Measurements from ENCODE around the gene ACAA2.
"Not testable (repeated sequence)": the region's sequence is repeated elsewhere in the genome, so short reads cannot be mapped to it uniquely, and the experiment has no call there.

The ACAA2 gene

DNA sequence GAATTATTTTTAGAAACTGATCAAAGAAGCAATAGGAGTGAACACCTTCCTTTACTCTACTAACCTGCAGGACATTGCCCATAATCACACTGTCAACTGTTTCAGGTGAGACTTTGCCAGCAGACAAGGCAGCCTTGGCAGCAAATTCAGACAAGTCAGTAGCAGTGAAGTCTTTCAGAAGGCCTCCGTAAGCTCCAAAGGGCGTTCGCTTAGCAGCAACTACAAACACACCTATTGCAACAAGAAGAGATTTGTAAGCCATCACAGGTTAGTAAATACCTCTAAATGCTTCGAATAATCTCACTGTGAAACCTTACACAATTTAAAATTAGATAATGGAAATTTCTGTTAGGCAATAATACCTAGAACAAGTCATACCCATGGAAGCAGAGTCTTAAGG lies 10.7 kb downstream of the ACAA2 start:
- POLR2A ChIA-PET = no interaction called here
- CTCF ChIA-PET = no interaction called here
- no peak for DNase-seq (ENCODE audit: extremely low spot score)
- TF ChIP-seq, protein P1, sequence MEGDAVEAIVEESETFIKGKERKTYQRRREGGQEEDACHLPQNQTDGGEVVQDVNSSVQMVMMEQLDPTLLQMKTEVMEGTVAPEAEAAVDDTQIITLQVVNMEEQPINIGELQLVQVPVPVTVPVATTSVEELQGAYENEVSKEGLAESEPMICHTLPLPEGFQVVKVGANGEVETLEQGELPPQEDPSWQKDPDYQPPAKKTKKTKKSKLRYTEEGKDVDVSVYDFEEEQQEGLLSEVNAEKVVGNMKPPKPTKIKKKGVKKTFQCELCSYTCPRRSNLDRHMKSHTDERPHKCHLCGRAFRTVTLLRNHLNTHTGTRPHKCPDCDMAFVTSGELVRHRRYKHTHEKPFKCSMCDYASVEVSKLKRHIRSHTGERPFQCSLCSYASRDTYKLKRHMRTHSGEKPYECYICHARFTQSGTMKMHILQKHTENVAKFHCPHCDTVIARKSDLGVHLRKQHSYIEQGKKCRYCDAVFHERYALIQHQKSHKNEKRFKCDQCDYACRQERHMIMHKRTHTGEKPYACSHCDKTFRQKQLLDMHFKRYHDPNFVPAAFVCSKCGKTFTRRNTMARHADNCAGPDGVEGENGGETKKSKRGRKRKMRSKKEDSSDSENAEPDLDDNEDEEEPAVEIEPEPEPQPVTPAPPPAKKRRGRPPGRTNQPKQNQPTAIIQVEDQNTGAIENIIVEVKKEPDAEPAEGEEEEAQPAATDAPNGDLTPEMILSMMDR (IDR thresholded peaks at IDR 0.05; ENCODE audit: control extremely low read depth, extremely low read depth, low read depth, missing control alignments) = no peak

DNA sequence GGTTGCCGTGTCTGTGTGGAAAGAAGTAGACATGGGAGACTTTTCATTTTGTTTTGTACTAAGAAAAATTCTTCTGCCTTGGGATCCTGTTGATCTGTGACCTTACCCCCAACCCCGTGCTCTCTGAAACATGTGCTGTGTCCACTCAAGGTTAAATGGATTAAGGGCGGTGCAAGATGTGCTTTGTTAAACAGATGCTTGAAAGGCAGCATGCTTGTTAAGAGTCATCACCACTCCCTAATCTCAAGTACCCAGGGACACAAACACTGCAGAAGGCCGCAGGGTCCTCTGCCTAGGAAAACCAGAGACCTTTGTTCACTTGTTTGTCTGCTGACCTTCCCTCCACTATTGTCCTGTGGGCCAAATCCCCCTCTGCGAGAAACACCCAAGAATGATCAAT lies 12.8 kb downstream of the ACAA2 start:
- POLR2A ChIA-PET; DNase-seq (ENCODE audit: extremely low spot score); CTCF ChIA-PET: not testable (repeated sequence)

DNA sequence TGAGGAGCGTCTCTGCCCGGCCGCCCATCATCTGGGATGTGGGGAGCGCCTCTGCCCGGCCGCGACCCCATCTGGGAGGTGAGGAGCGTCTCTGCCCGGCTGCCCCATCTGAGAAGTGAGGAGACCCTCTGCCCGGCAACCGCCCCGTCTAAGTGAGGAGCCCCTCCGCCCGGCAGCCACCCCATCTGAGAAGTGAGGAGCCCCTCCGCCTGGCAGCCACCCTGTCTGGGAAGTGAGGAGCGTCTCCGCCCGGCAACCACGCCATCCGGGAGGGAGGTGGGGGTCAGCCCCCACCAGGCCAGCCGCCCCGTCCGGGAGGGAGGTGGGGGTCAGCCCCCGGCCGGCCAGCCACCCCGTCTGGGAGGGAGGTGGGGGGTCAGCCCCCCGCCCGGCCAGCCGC lies 13.5 kb downstream of the ACAA2 start:
- CTCF ChIA-PET; DNase-seq (ENCODE audit: extremely low spot score); POLR2A ChIA-PET: not testable (repeated sequence)

DNA sequence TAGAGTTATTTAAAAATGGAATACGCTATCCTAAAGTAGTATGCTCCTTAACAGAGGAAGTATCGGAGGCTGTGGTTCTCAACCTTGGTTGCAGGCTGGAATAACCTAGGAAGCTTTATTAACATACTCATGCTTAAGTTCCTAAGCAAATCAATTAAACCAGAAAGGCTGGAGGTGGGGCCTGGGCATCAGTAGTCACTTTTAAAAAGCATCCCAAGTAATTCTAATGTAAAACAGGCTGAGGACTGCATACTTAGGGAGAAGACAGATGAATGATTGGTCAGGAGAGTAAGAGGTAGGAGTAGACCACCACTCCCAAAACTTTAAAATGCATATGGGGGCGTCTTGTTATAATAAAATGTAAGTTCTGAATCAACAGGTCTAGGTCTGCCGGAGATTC lies 15.3 kb downstream of the ACAA2 start:
- TF ChIP-seq, protein P1 (IDR thresholded peaks at IDR 0.05; ENCODE audit: control extremely low read depth, extremely low read depth, low read depth, missing control alignments) = no peak
- ChIA-PET CTCF (interaction anchor here (1.4 kb wide), 1 partner anchor 43 kb away, joined by 4 read pairs; no protein-coding TSS in a partner anchor), POLR2A (no interaction called here)
- DNase-seq (ENCODE audit: extremely low spot score) = no peak

DNA sequence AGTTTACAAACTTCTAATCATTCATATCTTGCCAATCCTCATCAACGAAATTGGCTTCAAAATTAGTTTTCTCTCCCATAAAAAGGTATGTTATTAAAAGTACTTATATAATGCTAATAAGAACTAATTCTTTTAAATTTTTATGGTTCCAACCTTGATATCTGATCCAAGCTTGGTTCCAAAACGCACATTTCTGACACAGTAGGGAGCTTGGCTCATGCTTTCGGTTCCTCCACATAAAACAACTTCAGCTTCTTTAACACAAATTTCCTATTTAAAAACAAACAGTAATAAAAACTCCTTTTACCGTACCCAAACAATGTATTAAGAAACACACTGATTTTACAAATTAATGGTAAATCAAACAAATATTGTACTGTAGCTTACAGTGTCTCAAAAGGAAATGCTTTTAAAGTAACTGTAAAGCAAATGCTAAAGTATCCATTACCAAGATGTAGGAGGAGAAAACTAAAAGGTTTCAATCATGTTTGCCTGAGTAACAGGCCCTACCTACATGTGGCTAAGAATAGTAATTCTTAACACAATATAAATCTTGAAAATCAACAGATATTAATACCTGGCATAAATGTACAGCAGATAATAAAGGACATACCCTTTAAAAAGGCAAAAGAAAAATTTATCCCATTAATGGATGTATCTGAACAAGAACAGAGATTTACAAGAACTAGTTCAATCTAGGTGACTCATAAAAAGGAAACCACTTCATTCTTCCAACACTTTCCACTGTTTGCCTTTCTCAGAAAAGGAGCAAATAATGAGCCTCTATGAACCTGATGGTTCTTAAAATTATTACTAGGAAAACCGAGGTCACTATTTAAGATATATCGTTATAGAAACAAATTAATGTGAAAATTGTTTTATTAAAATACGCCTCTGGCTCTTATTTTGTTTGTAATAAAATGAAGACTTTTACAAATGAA lies 17.5 kb downstream of the ACAA2 start:
- CTCF ChIA-PET = interaction anchor here (0.9 to 1.4 kb wide), 3 partner anchors 11 to 63 kb away, joined by 3 read pairs; no protein-coding TSS in a partner anchor
- TF ChIP-seq, protein P1 (IDR thresholded peaks at IDR 0.05; ENCODE audit: control extremely low read depth, extremely low read depth, low read depth, missing control alignments) = no peak
- POLR2A ChIA-PET = no interaction called here
- no peak for DNase-seq (ENCODE audit: extremely low spot score)

DNA sequence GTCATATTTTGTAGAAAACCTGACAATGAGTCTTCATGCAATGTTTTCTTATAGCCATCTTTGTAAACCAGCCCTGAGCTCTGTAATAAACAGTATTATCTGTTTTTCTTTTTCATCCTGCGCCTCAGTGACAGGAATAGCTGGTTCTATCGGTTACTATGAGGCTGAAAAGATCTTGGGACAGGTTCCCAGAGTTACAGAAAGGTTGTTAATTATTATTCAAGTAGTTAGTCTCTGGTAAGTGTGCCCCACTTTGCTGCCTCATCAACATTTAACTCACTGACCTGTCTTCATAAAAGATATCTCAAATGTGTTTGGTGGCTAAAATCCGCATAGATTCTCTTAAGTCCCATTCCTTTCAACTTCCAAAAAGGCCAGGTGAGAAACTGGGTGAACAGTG lies 18.6 kb downstream of the ACAA2 start:
- CTCF ChIA-PET = interaction anchor here (1.4 kb wide), 1 partner anchor 64 kb away, joined by 3 read pairs; no protein-coding TSS in a partner anchor
- POLR2A ChIA-PET = no interaction called here
- TF ChIP-seq, protein P1 (IDR thresholded peaks at IDR 0.05; ENCODE audit: control extremely low read depth, extremely low read depth, low read depth, missing control alignments) = no peak
- no peak for DNase-seq (ENCODE audit: extremely low spot score)

GRCh38 chr18:49789560-49790134 lies 23.7 kb downstream of the ACAA2 start:
- DNase-seq (ENCODE audit: extremely low spot score); POLR2A ChIA-PET: not testable (repeated sequence)
- CTCF ChIA-PET = interaction anchor here (1.1 to 1.5 kb wide), 3 partner anchors 10 to 69 kb away, joined by 3 to 4 read pairs (median 3); no protein-coding TSS in a partner anchor

- CTCF ChIA-PET = interaction anchor here (1.1 kb wide), 1 partner anchor 11 kb away, joined by 3 read pairs; no protein-coding TSS in a partner anchor
- DNase-seq (ENCODE audit: extremely low spot score) = peak; percentile 28
- TF ChIP-seq, protein P1 (IDR thresholded peaks at IDR 0.05; ENCODE audit: control extremely low read depth, extremely low read depth, low read depth, missing control alignments) = no peak
- POLR2A ChIA-PET = no interaction called here
Observed at GRCh38 chr18:49788327-49788898, 24.9 kb downstream of the ACAA2 start.
